DMS153 treated with DMSO at 0.1 percent for 48 hours (cell line): ENCODE data around the gene GPR151.

Source experiments
- DNase-seq: peaks from one replicate; lab custom pipeline; 2025; ENCODE audit not compliant: unreplicated experiment; lab: John Stamatoyannopoulos, UW

The GPR151 gene

DNA sequence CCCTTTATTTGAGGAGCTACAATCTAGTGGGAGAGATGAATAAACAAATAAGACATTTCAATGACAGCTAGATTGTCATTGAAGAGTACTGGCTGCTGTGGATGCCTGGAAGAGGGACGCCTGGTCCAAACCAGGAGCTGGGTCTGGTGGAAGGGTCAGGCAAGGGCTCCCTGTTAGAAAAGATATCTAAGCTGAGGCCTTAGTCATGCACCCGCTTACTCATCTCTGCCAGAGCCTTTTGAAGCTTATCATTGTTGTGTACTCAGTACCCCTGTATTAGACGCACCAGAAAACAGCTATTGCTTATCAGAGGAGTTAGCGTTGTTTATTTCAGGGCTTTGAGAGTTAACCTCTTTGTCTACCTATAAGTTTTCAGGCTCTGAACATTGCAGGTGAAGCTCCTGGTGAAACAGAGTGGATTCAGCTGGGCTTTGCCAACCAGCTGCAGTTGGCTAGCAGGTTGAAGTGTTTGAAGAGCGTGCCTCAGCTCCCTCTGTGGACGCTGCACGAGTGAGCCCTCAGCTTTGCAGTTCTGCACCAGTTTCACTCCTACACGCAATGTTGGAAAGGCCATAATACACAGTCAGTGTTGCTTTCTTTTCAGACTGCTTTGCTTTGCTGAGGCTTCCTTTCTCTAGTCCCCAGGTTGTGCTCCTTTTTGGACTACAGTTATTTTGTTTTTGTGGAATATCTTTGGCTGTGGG lies 5.6 kb upstream of the GPR151 start:
- DNase-seq, result no peak

DNA sequence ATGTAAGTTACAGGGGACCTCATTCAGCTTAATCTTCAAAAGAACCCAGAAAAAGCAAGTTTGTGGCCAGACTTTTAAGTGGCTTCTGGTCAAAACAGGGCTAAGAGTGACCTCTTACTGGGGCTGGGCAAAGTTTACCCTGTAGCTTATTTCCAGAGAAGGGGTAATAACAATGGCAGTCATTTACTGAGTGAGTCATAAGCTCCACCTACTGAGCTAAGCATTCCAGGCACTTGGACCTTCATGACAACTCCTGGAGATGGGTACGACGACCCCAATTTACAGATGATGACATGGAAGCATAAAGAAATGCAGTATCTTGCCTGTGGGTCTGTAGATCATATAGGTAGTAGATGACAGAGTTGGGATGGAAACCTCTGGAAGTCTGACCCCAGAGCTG lies 4.7 kb upstream of the GPR151 start:
- DNase-seq, result no peak

DNA sequence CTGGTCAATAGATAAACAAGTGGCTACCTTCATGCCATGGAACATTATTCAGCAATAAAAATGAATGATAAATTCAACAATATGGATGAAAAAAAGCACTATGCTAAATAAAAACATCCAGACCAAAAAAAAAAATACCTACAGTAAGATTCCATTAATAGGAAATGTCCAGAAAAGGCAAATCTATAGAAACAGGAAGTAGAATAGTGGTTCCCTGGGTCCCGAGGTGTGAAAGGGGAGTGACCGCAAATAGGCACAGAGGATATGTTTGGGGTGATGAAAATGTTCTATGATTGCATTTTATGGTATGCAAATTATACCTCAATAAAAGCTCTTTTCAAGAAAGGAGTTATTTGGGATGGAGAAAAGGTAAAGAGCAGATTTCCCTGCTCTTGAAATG lies 3.6 kb upstream of the GPR151 start:
- no peak for DNase-seq

DNA sequence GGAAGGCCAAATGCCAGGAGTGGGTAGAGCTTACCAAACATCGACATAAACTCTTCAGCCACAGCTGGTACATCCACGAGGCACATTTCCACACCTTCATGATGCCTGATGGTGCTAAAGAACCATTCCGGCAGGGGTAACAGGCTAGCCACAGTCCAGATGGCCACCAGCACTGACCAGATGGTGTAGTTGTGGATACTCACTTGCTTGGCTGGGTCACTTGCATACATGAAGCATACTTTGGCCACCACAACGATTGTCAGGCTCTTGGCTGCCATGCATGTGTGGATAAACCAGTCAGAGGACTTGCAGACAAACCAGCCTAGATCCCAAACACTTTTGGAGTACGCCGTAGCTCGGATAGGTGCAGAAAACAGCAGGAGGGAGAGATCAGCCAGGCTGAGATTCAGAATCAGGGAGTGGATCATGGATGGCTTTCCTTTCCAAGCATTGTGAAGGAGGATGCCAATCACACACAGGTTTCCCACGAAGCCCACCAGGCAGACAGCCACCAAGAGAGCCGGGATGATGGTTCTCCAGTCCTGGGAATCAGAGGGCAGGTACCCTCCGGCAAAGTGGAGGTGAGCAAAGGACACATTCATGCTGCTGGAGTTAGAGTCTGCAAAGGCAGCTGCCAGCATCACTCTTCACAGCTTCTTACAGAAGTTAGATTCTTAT lies 378 bp downstream of the GPR151 start:
- DNase-seq, result no peak

DNA sequence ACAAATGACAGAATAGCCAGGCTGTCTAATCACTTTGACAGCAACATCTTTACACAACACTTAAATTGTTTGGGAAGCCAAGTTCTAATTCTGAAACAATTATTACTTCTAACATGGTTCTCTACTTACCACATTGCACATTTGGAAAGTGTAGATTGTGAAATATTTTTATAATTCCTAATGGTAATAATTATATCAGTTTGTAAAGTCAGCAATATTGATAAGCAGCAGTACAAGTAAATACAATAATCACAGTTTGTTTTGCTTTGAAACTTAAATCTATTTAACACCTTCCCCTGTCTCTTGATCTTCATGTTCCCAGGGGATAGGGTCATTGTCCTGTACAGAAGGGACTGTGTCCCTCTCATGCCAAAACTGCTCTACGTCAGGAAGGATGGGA lies 1.4 kb downstream of the GPR151 start:
- DNase-seq, result no peak

DNA sequence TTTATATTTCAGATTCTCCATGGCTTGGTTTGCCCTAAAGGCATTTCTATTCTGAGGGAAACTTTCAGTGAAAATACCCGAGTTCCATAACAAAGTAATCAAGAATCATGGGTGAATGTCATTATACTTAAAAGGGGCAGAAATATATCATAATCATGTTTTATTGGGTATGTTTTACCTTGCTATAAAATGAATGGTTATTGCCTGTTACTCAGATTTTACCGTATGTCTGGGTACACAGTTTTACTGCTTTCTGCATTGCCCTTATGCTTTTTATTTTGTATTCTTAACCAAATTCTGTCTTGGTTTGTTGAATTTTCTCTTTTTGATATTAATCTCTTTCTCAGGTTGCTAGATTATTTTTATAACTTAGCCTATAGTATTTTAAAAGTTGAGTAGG lies 2.5 kb downstream of the GPR151 start:
- no peak for DNase-seq

DNA sequence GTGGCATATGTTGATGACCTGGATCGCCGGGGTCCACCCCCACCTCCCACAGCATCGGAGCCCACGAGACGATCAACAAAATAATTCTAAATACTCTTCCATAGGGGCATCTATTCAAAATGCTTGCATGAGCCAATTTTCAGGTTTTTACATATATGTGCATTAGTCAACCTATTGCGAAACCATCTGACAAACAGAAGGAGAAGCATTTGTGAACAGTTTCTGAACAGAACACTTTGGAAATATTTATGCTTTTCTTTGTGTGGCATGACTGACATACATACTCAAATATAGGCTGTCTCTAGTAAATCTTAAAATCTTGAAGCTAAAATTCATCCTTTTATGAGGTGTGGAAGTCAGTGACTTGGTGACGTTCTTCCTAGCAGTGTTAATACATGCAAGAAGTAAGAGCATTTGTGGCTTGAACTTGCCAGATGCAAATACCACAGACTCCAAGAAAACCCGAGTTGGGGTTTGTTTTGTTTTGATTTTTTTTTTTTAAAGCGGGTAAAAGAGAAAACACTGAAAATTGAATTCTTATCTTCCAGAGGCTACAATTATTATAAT lies 5.3 kb downstream of the GPR151 start:
- no peak for DNase-seq

DNA sequence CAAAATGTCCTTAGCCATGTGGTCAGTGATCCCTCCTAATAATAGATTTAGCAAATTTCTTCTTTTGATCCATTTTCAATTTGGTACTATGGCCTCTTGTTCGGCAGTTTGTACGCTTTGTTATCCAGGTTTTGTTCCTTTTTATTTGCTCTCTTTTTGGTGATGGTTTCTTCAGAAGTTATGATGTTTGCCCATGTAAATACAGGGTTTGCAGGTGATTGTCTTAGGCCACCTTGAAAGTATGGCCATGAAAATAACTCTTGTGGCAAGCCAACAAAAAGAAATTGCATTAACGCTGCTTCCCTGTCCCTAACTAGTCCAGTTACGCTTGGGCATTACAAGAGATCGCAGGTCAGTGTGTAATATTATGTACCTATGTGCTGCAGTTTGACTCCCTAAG lies 8.6 kb downstream of the GPR151 start:
- DNase-seq, result no peak

DNA sequence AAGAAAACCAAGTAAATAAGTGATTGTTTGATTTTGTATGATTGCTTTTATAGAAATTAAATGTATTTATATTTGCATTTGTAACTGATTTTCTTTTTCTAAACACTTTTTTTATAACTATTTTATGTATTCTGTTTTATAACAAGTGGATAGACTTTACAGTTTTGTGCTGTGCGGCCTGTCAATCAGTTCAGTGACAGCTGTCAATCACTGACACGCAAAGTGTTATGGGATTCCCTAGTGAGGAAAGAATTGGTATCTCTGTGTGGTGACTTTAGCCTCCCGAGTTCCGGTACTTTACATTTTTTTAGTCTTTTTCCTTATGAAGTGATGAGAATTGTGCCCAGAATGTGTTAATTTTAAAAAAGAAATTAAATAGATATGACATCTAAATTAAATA lies 16.3 kb downstream of the GPR151 start:
- no peak for DNase-seq

DNA sequence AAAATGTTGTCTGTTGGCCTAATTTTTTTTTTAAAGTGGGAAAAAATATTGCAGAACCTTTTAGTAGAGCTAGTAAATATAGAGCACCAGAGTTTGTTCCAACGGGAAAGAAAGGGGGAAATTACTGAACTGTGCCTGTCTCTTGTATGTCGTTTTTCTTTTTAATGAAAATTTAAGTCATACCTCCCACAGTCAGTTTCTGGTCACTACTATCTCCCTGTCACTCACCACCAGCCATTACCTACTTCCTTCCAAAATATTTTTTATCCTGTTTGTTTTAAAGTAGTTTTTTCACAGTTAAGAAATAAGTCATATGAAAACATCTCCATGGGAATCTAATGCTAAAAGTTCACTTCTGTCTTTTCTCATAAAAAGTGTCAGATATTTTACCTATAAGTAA lies 21.3 kb downstream of the GPR151 start:
- no peak for DNase-seq

DNA sequence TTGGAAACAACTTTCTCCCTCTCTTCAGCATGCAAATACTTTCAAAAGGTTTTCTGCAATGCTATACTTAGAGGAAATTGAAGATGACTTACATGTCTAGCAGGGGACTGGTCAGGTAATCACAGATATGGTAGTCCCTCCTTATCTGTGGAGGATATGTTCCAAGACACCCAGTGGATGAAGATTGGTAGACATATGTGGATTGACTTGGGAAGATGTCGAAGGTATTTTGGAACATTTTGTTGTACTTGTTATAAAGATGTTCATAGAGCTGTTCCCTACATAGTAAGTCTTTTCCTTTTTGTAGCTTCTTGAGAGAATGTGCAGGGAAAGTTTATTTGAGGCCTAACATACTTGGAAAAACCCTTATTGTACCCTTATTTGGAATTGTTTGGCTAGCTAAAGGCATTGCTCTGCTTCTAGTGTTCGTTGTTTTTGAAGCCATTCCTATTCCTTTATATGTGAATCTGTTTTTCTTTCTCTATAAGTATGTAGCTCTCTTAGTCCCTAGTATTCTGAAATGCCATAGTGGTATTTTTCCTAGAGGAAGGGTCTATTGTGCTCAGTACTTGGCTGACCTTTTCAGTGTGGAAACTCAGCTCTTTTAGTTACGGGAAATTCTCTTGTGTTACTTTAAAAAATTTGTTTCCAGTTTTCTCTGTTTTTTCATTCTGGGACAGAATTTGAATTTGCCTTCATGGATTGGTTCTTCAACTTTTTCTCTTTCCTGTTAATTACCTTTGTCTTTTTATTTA lies 25.7 kb downstream of the GPR151 start:
- DNase-seq, result no peak

DNA sequence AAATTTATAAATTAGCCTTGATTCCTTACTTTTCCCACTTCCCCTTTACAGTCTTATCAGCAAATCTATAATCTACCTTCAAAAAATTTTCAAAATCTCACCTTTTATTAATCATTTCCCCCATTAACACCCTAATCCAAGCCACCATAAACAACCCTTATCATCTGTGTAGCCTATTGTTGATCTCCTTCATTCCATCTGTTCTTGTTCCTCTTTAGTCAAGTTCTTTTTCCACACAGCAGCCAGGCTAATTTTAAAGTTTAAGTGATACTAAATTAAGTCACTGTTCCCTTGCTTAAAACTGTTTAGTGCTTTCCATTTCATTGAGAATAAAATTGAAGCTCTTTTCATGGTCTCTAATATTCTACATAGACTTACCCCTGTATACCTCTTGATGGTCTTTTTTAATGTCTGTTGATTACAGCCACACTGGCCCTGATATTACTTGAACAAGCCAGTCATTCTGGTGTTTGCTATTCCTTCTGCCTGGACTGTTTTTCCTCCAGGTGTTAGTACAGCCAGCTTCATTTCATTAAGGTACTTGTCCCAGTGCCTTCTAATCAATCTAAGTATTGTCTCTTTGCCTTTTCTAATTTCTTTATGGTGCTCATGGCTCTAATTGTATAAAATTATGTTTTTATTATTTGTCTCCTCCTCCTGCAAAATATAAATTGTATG lies 31.1 kb downstream of the GPR151 start:
- no peak for DNase-seq

DNA sequence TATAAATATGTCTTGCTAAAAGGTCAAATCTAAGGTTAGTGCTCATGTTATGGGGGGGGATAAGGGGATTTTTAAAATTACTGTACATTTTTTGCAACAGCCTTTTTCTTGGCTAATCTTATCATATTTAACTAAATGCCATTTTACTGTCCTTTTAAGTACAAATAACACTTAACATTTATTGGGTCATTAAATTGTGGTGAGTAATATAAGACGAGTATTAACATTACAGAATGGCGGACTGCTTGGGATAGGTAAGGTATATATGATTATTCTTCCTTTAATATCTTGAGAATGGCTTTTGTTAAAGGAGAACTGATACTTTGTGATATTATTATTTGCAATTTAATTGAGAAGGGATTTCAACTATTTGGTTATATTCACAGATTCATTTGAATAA lies 33.2 kb downstream of the GPR151 start:
- no peak for DNase-seq

DNA sequence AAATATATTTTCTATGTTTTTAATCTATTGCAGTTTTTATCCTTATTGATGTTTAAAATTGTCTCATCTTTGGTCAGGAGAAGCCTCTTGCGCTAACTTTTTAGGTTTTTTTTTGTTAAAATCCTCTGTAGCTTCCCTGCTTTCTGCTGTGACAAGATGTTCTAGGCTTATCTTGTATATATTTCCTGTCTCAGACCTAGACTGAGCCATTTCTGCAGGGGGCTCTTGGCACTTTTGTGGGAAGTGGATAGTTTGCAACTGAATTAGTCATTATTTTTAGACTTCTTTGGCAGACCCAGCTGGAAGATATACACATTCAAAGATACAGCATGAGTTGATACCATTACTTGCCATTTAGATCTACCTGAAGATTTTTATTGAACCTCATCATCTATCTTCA lies 40.1 kb downstream of the GPR151 start:
- no peak for DNase-seq

DNA sequence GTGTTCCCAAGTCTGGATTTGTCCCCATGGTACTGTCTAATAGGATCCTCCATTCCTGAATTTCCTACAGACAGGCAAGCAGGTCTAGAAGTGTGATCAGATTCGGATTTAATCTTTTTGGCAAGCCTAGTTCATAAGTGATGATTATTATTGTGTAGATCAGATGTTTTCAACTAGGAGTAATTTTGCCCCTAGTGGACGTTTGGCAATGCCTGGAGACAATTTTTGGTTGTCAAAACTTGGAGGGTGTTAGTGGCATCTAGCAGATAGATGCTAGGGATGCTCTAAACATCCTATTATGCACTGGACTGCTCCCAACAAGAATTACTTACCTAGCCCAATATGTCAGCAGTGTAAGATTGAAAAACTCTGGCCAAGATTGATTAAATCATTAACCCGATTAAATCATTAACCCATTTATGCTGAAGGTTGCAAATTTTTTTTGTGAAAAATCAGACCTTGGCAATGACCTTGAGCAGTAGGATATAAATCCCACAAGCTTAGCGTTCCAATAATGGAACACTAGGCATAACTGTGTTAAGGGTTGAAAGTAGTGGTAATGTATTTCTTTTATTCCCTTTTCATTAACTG lies 40.7 kb downstream of the GPR151 start:
- DNase-seq, result no peak

DNA sequence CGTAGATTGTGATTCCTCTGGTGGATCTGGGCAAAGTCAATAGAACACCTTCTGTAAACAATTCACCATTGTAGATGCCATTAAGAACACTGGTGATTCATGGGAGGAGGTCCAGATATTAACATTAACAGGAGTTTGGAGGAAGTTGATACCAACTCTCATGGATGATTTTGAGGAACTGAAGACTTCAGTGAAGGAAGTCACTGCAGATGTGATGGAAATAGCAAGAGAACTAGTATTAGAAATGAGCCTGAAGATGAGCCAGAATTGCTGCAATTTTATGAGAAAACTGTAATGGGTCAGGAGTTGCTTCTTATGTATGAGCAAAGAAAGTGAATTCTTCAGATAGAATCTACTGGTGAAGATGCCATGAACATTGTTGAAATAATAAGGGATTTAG lies 41.9 kb downstream of the GPR151 start:
- DNase-seq, result no peak

DNA sequence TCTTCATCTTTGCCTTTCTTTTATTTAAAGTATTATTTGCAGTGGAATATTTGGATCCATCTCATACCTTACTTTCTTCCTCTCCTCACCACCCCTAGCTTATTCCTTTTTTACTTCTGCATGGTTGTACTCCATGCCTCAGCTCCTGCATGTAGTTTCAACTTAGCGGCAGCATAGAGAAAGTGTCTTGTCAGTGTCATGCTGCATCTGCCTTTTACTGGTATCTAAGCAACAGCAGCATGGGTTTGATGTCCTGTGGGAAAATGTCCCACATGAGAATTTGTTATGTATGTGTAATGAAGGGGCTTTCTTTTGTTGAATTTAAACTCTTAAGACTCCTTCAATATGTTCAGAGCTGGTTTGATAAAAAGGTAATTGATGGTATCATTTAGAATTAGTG lies 48.2 kb downstream of the GPR151 start:
- DNase-seq, result no peak

DNA sequence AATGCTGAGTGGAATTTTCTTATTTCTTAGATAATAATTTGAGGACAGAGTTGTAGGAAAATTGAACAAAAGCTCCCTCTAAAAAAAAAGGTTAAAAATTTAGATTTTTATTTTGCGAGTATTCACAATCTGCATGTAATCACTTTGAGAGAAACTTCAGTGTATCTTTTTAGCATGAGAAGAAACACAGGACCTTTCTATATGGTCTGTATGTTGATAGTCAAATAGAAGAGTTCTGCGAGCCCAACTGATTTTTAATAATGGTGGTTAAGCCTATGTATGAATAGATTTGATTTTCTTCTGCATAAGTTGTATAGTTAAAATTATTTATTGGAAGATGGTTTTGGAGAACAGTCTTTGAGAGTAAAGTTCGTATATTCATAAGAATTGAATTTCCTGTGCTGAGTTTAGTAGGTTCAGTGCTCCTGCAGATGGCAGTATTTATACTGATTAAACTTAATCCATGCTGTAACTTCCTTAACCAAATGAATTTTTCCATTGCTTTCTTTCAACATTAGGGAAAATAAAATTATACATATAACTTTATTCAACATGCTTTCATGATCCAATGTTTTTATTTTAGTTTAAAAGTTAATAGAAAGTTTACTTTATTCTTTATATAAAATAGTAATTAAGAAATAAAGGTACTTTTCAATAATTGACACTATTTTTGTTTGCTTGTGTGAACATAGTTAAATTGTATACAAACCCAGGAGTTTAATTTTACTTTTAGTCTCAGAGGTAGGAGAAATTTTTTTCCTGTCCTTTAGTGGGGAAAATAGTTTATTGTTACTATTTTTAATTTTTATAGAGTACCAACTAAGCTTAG lies 49.3 kb downstream of the GPR151 start:
- no peak for DNase-seq

DNA sequence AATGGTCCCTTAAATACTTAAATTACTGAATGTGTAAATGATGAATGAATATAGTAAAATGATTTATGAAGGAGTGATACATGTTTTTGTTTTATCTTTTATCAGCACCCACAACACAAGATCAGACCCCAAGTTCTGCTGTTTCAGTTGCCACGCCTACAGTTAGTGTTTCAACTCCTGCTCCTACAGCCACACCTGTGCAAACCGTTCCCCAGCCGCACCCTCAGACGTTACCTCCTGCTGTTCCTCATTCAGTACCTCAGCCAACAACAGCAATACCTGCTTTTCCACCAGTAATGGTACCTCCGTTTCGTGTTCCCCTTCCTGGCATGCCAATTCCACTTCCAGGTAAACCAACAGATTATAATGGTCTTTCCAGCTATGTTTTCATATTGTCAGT lies 52.5 kb downstream of the GPR151 start:
- no peak for DNase-seq
